ENCODE results near the gene GAP43. TPM values are rescaled to one million over a fixed set of nuclear protein-coding genes. Genes with fewer than 3 reads are reported as not detected.

GAP43 gene
- total RNA-seq, 1 donor from 2014 or later, result 17.4 TPM

- Histone ChIP-seq H3K79me2 (ENCODE audit: insufficient read depth, low read length) (no peaks in the 10 kb centered on the region), H3K4me2 (ENCODE audit: low read length) (no peak overlapping the region), H4K20me1 (ENCODE audit: insufficient read depth, low read length) (no peaks in the 10 kb centered on the region), H3K4me3 (ENCODE audit: insufficient read depth, low read depth, low read length) (no peak overlapping the region), H3K36me3 (ENCODE audit: insufficient read depth, low read length) (no peaks in the 10 kb centered on the region), H3K4me1 (ENCODE audit: insufficient read depth, low read length) (no peaks in the 10 kb centered on the region), H2AFZ (ENCODE audit: low read depth, low read length) (no peak overlapping the region), H3K9me3 (ENCODE audit: insufficient read depth, low read depth, low read length) (no peaks in the 10 kb centered on the region), H3K9ac (ENCODE audit: low read length) (no peak overlapping the region), H3K27ac (ENCODE audit: low read depth, low read length) (no peak overlapping the region), H3K27me3 (ENCODE audit: insufficient read depth, low read length) (no peaks in the 10 kb centered on the region)
- Mint-ChIP-seq H3K9me3 (ENCODE audit: unreplicated experiment) (peaks cover 3% of the 10 kb centered on the region), H3K27me3 (ENCODE audit: low read depth, unreplicated experiment) (peaks cover 2% of the 10 kb centered on the region), H3K4me3 (ENCODE audit: unreplicated experiment) (no peak overlapping the region), H3K4me1 (ENCODE audit: low read depth, unreplicated experiment) (peaks cover 5% of the 10 kb centered on the region), H3K36me3 (ENCODE audit: low read depth, unreplicated experiment) (no peaks in the 10 kb centered on the region), H3K27ac (ENCODE audit: unreplicated experiment) (no peak overlapping the region)
- no peak for FAIRE-seq
- no peak for TF ChIP-seq EZH2 (IDR thresholded peaks at IDR 0.05; ENCODE audit: insufficient read depth, low read length)
- TF ChIP-seq, protein P1, sequence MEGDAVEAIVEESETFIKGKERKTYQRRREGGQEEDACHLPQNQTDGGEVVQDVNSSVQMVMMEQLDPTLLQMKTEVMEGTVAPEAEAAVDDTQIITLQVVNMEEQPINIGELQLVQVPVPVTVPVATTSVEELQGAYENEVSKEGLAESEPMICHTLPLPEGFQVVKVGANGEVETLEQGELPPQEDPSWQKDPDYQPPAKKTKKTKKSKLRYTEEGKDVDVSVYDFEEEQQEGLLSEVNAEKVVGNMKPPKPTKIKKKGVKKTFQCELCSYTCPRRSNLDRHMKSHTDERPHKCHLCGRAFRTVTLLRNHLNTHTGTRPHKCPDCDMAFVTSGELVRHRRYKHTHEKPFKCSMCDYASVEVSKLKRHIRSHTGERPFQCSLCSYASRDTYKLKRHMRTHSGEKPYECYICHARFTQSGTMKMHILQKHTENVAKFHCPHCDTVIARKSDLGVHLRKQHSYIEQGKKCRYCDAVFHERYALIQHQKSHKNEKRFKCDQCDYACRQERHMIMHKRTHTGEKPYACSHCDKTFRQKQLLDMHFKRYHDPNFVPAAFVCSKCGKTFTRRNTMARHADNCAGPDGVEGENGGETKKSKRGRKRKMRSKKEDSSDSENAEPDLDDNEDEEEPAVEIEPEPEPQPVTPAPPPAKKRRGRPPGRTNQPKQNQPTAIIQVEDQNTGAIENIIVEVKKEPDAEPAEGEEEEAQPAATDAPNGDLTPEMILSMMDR (IDR thresholded peaks at IDR 0.05; ENCODE audit: insufficient read depth, low read depth, low read length), result no peak
- DNase-seq (ENCODE audit: low read depth), result peak; percentile 75
Observed at GRCh38 chr3:115615001-115615814, 8.1 kb upstream of the GAP43 start.

DNA sequence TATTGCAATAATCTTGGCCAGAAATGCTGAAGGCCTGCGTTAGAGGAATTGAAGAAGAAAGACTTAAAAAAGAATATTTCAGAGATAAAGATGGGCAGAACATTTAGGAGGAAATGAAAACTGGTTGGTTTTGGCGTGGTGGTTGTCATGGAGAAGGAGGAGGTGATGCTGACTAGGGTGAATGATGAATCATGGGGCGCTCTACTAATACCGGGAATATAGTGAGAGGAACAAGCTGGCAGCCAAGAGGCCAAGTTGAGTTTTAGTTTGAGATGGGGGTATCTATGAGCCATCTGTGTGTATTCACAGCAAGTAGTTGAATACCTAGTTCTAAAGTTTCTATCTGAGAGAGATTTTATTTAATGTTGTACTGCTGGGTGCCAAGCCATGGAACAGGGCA, 6.8 kb upstream of the GAP43 start:
- Histone ChIP-seq H3K36me3 (ENCODE audit: insufficient read depth, low read length) (no peaks in the 10 kb centered on the region), H3K9me3 (ENCODE audit: insufficient read depth, low read depth, low read length) (no peaks in the 10 kb centered on the region), H3K79me2 (ENCODE audit: insufficient read depth, low read length) (no peaks in the 10 kb centered on the region), H3K27ac (ENCODE audit: low read depth, low read length) (no peak overlapping the region), H3K4me3 (ENCODE audit: insufficient read depth, low read depth, low read length) (no peak overlapping the region), H2AFZ (ENCODE audit: low read depth, low read length) (no peak overlapping the region), H3K4me1 (ENCODE audit: insufficient read depth, low read length) (no peaks in the 10 kb centered on the region), H3K4me2 (ENCODE audit: low read length) (no peak overlapping the region), H3K9ac (ENCODE audit: low read length) (no peak overlapping the region), H3K27me3 (ENCODE audit: insufficient read depth, low read length) (no peaks in the 10 kb centered on the region), H4K20me1 (ENCODE audit: insufficient read depth, low read length) (no peaks in the 10 kb centered on the region)
- H3K36me3 Mint-ChIP-seq (ENCODE audit: low read depth, unreplicated experiment), result no peaks in the 10 kb centered on the region
- H3K27me3 Mint-ChIP-seq (ENCODE audit: low read depth, unreplicated experiment), result no peaks in the 10 kb centered on the region
- peaks cover 5% of the 10 kb centered on the region for H3K4me1 Mint-ChIP-seq (ENCODE audit: low read depth, unreplicated experiment)
- DNase-seq (ENCODE audit: low read depth) (no peak), FAIRE-seq (no peak)
- H3K4me3 Mint-ChIP-seq (ENCODE audit: unreplicated experiment), result no peak overlapping the region
- TF ChIP-seq, protein P1 (IDR thresholded peaks at IDR 0.05; ENCODE audit: insufficient read depth, low read depth, low read length), result no peak
- TF ChIP-seq EZH2 (IDR thresholded peaks at IDR 0.05; ENCODE audit: insufficient read depth, low read length), result no peak
- no peak overlapping the region for H3K27ac Mint-ChIP-seq (ENCODE audit: unreplicated experiment)
- H3K9me3 Mint-ChIP-seq (ENCODE audit: unreplicated experiment), result peaks cover 3% of the 10 kb centered on the region

DNA sequence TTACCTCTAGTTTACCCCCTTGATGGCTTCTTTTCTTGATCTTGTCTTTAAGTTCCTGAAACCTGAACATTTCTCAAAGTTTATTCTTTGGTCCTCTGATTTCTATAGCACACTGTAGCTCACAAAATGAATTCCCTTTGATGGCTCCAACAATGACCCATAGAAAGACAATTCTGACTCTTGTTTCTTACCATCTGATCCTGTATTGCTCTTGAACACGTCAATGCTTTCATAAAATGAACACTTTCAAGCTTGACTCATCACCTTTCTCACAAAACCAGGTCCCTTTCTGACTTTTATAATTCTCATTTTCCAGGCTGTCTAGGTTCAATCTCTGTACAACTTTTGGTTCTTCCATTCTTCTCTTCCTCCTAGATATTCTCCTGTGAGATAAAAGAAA, 5.7 kb upstream of the GAP43 start:
- H3K9ac ChIP-seq (ENCODE audit: low read length), result no peak overlapping the region
- no peaks in the 10 kb centered on the region for H3K27me3 ChIP-seq (ENCODE audit: insufficient read depth, low read length)
- Mint-ChIP-seq H3K27me3 (ENCODE audit: low read depth, unreplicated experiment) (no peaks in the 10 kb centered on the region), H3K9me3 (ENCODE audit: unreplicated experiment) (peaks cover 3% of the 10 kb centered on the region), H3K36me3 (ENCODE audit: low read depth, unreplicated experiment) (no peaks in the 10 kb centered on the region), H3K4me3 (ENCODE audit: unreplicated experiment) (no peak overlapping the region), H3K27ac (ENCODE audit: unreplicated experiment) (no peak overlapping the region), H3K4me1 (ENCODE audit: low read depth, unreplicated experiment) (peaks cover 5% of the 10 kb centered on the region)
- no peak for FAIRE-seq
- H3K4me1 ChIP-seq (ENCODE audit: insufficient read depth, low read length), result no peaks in the 10 kb centered on the region
- no peak overlapping the region for H3K4me2 ChIP-seq (ENCODE audit: low read length)
- H3K4me3 ChIP-seq (ENCODE audit: insufficient read depth, low read depth, low read length), result no peak overlapping the region
- no peaks in the 10 kb centered on the region for H4K20me1 ChIP-seq (ENCODE audit: insufficient read depth, low read length)
- no peak overlapping the region for H3K27ac ChIP-seq (ENCODE audit: low read depth, low read length)
- H3K36me3 ChIP-seq (ENCODE audit: insufficient read depth, low read length), result no peaks in the 10 kb centered on the region
- TF ChIP-seq, protein P1 (IDR thresholded peaks at IDR 0.05; ENCODE audit: insufficient read depth, low read depth, low read length), result no peak
- no peak for TF ChIP-seq EZH2 (IDR thresholded peaks at IDR 0.05; ENCODE audit: insufficient read depth, low read length)
- no peaks in the 10 kb centered on the region for H3K79me2 ChIP-seq (ENCODE audit: insufficient read depth, low read length)
- DNase-seq (ENCODE audit: low read depth), result no peak
- no peak overlapping the region for H2AFZ ChIP-seq (ENCODE audit: low read depth, low read length)
- no peaks in the 10 kb centered on the region for H3K9me3 ChIP-seq (ENCODE audit: insufficient read depth, low read depth, low read length)

All from astrocyte (in vitro differentiated cells and primary cell).